Measurements from ENCODE around the gene ABCA3.
"Not testable (repeated sequence)": the region's sequence is repeated elsewhere in the genome, so short reads cannot be mapped to it uniquely, and the experiment has no call there.

The ABCA3 gene

DNA sequence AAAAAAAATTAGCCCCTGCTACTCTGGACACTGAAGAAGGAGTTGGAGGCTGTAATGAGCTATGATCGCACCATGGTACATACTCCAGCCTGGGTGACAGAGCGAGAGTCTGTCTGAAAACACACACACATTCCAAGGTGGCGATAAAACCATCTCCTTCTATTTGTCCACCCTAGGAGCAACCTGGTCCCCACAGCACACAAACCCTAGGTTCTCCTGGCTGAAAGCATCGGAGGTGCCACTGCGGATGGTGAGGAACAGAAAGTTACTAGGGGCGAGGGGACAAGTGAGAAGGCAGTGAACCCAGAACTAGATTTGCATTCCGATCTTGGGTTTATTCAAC lies 87.8 kb downstream of the ABCA3 start:
- no peak for DNase-seq

DNA sequence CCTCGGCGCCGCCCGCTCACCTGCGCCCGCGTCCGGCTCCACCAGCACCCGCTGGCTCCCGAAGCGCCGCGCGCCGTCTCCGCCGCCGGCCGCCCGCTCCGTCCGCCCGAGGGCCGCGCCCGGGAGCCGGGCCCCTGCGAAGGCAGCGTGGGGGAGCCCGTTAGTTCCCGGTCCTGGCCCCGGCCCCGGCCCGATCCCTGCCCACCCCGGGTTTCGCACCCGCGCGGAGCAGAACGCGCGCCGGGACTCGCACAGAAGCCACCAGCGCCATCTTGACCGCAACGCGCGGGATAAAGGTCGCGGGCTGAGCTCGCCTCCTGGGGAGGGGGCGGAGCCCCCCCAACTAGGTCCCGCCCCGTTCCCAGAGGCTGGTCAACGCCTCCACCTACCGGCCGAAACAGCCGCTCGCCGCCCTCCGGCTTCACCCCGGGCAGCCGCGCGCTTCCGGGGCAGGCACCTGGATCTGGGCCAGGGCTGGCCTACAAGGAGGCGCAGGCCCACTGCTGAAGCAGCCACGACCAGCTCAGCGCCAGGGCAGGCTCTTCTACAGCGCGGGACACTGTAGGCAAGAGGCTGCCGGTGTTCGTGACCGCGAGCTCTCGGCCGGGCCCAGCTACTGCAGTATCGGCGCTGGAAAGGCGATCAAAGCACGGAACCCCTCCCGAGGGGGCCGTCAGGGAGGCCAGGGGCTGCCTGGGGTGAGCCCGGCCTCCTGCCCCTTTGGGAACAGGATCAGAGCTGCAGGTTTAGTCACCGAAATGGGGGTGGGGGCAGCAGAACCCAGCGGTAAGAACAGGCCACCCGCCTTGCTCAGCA lies 89.0 kb downstream of the ABCA3 start, which contains the start of gene ECI1:
Gene ECI1 (minus strand): TSS at position 292 of the 816 bp plus-strand sequence. CDS start 21 bp downstream, at position 271.
- peak; percentile 46 for DNase-seq

DNA sequence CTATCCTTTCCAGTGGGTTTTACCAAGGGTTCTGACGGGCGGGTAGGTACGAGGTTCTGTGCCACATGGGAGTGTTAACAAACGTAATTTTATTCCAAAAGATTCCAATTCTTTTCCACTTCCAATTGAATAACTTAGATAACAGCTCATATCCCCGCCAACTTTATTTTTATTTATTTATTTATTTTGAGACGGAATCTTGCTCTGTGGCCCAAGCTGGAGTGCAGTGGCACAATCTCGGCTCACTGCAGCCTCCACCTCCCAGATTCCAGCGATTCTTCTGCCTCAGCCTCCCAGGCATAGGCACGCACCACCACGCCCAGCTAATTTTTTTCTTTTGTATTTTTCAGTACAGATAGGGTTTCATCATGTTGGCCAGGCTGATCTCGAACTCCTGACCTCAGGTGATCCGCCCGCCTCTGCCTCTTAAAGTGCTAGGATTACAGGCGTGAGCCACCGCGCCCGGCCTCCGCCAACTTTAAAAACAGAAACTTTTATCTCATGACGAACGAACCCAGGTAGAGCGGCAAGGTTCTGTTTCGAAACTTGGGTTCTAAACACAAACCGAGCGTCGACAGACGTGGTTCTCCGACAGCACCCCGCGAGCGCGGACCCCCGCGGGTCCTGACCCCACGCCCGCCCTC lies 89.8 kb downstream of the ABCA3 start:
- DNase-seq: no peak

DNA sequence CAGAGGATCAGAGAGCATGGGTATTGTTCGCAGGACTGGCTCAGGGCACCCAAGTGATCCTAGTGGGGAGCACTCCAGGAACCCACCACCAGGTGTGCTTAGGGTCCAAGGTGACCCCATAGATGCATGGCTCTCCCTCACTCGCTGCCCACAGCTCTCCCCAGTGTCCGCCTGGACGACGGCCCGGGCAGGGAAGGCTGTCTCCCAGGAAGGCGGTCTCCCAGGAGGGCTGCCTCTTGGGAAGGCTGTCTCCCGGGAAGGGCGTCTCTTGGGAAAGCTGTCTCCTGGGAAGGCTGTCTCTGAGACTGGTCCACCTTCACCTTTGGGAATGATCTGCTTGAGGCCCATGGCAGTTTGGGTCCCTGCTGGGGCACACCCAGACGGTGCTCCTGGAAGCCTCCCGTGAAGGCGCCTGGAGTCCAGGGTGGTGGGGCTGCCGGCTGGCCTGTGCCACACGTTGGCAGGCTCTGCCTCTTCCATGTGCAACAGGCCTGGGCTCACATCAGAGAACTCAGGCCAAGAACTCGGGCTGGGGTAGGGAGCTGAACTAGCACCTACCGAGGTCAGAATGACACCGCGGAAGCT lies 94.1 kb downstream of the ABCA3 start:
- no peak for DNase-seq

DNA sequence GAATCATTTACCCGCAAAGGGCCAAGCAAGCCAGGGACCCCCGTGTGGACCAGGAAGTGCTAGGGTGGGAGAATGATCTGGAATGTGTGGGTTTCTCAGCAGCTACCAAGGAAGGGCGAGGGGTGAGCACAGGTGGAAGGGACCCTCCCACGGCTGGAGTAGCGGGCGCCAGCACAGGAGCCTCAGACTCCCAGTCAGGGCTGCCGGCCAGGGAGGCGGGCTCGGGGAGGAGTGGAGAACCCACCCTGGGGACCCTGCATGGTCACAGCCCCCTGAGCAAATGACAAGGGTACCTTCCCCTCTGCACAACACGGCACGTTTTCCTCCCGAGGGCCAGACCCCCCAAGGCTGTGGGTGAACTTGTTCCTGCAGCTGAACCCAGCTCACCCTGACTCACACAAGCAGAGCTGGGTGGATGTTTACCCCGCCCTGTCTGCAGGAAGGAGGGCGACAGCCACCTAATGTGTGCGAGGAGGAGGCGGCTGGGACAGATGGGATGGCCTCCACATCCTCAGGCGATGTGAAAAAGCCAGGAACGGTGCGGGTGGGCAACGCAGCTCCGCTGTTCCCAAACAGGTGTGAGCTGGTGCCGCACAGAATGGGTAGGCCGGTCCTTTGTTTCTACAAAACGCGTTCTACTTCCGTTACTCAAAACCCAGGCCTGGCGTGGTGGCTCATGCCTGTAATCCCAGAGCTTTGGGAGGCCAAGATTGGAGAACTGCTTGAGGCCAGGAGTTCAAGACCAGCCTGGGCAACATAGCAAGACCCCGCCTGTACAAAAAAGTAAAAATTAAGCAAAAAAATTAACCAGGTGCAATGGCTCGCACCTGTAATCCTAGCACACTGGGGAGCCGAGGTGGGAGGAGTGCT lies 95.4 kb downstream of the ABCA3 start:
- no peak for DNase-seq

DNA sequence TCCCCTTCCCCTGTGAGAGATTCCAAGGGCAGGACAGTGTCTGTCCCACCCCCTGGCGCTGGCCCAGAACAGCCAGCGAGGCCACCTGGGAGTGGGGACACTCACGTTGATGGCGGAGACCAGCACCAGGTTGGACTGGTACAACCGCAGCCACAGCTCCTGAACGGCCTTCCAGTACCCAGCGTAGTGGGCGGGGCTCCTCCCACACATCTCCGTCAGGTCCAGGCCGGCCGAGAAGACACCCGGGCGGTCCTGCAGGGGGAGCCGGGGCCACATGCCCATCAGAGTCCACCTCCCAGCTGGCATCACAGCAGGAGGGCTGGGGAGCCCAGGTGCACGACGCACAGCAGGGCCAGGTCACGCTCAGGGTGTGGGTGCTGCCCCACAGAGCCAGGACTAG lies 96.2 kb downstream of the ABCA3 start:
- no peak for DNase-seq

DNA sequence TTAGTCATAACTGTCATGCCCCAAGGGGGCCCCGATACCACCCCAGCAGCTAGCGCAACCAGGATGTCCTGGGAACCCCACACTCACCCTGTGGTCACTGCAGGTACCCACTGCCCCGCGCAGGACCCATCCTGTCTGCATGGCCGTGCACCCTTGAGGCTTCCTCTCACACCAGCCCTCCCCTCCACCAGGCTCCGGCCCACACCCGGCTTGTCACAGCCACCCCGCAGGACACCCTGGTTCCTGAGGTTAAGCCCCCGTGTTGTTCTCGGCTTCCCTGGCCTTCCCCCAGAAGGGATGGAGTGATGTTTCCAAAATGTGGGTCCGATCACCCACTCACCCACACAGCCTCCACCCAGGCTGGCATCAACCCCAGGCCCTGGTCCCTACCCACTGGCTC lies 96.7 kb downstream of the ABCA3 start:
- no peak for DNase-seq

DNA sequence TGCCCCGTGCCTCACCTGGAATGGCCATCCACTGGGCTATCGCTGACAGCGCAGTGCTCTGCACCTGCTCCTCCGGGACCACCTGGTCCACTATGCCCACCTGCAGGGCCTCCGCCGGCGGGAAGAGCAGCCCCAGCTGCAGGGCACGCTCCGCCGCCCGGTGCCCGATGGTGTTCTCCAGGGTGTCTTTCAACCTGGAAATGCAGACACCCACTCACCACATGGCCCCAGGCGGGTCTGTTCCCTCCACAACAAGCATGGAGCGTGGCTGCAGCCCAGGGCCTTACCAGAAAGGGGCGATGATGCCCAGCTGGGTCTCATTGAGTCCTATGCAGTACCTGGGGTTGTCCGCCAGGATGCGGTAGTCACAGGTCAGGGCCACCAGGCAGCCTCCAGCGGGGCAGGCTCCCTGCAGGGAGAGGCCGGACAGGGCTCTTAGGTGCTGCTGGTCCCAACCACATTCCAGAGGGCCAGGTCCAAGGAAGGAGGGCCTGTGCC lies 97.4 kb downstream of the ABCA3 start:
- no peak for DNase-seq

DNA sequence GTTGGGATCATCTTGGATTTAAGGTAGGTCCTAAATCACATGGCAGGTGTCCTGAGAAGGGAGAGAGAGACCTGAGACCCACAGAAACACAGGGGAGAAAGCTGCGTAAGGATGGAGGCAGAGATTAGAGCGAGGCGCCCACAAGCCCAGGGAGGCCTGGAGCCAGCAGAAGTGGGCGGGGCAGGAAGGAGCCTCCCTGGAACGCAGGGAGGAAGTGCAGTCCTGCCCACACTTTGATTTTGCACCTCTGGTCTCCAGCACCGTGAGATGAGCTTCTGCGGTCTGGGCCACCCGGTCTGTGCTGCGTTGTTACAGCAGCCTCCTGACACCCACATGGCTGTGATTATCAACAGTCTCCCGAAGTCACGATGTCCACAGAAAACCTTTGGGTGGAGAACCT lies 97.9 kb downstream of the ABCA3 start:
- no peak for DNase-seq

DNA sequence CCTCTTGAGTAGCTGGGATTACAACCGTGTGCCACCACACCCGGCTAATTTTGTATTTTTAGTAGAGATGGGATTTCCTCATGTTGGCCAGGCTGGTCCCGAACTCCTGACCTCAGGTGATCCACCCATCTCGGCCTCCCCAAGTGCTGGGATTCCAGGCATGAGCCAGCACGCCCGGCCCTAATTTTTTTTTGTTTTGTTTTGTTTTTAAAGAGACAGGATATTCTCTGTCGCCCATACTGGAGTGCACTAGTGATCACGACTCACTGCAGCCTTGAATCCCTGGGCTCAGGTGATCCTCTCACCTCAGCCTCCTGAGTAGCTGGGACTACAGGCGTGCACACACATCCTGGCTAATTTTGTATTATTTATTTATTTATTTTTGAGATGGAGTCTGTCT lies 100.2 kb downstream of the ABCA3 start:
- not testable (repeated sequence) for DNase-seq

DNA sequence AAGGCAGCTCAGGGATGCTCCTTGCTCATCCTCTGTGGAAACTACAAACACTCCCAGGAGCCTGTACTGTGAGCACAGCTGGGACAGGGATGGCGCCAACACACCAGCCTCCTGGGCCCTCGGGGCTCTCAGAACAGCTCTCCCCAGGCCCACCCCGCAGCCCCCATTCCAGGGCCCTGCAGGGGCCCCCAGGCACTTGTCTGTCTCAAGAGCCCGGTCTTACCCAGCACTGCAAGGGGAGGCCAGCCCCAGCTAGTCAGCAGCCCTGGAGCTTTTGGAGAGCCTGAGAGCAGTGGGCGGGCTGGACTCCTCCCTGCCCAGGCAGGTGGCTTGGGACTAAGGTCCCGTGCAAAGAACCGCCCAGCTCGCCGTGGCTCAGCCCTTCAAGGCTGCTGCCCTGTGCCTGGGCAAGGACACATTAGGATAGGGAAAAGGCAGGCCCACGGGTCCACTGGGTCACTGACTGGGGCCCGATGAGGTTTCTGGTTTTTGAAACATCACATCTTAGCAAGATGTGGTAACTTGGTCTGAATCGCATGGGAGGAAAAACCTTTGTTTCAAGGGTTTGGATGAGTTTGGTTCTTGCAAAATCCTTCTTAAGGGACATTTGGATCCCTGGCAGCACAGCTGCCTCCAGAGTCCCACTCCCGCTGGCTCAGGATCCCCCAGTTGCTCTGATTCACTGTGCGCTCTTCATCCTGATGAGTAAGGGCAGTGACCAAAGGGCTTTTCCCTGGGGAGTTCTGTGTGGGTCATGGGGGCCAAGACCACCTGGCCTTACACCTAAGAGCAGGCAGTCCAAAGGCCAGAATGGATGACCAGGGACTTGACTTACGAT lies 101.5 kb downstream of the ABCA3 start:
- no peak for DNase-seq

DNA sequence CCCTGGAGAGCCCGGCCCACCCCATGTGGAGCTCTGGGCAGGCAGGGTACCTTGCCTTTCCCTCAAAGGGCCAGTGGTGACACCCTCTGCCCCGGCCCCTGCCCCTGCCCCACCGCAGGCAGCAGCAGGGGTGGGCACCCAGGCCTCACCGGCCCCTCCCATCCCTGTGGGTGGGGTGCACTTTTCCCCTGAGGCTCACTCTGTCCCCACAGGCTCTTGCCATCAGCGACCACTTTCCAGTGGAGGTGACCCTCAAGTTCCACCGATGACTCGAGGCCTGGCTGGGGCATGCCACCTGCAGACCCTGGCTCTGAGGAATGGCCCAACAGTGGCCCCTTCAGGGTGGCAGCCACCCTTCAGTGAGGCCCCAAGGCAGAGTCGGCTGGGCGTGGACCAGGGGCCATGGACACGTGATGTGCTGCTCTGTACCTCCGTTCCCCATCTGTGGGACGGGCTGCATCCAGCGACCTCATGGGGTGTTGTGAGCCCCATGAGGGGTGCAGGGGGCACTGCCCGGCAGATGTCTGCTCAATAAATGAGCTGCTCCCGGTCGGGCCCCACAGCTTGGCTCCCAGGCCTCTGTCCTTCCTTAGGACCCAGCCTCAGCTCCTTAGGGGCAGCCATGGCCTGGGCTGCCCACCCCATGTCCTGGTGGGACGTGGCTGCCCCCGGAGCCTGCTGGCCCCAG lies 102.2 kb downstream of the ABCA3 start:
- no peak for DNase-seq

DNA sequence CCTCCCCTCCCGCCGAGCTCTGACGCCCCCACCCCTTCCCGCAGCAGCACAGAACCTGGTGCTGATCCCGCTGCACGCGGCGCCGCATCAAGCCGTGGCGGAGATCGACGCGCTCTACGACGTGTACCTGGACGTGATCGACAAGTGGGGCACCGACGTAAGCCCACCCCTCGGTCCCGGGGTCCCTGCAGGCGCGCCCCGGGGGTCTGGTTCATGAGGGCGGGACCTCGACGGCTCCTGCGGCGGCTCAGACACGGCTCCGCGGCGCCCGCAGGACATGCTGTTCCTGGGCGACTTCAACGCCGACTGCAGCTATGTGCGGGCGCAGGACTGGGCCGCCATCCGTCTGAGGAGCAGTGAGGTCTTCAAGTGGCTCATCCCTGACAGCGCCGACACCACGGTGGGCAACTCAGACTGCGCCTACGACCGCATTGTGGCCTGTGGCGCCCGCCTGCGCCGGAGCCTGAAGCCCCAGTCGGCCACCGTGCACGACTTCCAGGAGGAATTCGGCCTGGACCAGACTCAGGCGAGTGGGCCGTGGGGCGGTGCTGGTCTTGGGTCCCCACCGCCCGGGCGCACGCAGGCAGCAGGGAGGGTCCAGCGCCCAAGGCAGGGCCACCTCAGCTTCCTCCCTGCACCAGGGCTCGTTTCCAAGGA lies 102.9 kb downstream of the ABCA3 start:
- no peak for DNase-seq

DNA sequence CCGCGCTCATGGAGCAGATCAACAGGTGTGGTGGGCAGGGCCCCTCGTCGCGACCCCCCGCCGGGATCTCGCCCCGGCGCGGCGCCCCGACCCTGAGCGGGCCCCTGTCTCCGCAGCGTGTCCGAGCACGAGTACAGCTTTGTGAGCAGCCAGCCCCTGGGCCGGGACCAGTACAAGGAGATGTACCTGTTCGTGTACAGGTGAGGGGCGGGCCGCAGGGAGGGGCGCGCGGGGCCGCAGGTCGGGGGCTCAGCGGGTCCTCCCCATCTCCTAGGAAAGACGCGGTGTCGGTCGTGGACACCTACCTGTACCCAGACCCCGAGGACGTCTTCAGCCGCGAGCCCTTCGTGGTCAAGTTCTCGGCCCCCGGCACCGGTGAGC lies 103.4 kb downstream of the ABCA3 start:
- DNase-seq: no peak

DNA sequence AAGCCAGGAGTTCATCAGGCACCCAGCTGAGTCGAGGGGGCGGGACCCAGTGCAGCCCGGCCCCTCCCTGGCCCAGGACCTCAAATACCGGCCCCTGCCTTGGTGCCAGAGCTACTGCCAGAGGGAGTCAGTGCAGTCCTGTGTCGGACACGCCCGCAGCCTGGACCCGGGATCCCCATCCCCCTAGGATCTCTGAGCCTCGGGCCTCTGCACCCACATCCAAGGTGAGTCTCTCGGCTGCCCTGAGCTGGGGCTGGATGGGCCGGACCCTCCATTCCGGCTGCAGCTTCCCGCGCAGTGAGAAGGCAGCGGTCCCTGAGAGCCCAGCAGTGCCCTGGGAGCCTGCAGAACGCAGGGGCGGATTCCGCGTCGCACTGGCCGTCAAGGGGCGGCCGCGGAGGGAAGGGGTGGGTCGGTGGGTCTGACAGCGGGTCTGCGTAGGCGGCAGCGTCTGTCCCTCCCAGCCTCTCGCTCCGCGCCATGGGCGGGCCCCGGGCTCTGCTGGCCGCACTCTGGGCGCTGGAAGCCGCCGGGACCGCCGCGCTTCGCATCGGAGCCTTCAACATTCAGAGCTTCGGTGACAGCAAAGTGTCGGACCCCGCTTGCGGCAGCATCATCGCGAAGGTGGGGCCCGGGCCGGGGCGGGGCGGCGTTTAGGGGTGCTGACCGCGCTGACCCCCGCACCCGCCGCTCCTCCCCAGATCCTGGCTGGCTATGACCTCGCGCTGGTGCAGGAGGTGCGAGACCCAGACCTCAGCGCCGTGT lies 104.0 kb downstream of the ABCA3 start, which contains the start of gene DNASE1L2:
Gene DNASE1L2 (plus strand): TSS at position 108 of the 765 bp plus-strand sequence. CDS start 373 bp downstream, at position 481.
- no peak for DNase-seq

DNA sequence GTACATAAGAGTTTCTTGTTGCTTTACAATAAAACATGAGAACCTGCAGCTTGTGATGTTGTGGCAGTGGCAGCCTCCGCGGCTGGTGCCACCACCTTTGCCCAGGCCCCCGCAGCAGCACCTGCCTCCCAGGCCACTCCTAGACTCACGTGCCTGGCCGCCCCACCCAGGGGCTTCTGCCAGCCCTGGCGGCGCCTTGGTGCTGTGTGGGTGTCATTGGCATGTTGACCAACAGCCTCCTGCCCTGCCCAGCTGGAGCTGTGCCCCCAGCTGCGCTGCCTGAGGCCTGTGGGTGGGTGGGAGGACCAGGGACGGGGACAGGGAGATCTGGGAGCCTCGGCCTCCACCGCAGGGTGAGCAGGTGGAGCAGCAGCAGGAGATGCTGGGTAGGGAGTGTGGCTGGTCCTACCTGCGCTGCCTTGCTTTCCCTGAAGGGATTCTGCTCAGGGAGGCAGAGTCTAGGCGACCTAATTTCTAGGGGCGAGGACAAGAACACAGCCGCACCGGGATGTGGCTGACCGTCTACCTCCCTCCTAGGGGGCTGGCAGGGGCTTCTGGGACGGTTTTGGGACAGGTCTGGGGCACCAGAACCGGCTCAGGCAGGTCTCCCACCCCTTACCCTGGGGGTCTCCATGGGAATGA lies 104.7 kb downstream of the ABCA3 start:
- DNase-seq: no peak

DNA sequence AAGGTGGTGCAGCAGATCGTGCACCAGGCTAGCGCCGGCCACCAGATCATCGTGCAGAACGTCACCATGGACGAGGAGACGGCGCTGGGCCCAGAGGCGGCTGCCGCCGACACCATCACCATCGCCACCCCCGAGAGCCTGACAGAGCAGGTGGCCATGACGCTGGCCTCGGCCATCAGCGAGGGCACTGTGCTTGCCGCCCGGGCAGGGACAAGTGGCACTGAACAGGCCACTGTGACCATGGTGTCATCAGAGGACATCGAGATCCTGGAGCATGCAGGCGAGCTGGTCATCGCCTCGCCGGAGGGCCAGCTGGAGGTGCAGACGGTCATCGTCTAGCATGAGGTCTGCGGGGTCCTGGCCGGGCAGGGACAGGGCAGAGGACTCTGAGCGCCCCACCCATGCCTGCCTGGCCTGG lies 105.3 kb downstream of the ABCA3 start:
- no peak for DNase-seq

DNA sequence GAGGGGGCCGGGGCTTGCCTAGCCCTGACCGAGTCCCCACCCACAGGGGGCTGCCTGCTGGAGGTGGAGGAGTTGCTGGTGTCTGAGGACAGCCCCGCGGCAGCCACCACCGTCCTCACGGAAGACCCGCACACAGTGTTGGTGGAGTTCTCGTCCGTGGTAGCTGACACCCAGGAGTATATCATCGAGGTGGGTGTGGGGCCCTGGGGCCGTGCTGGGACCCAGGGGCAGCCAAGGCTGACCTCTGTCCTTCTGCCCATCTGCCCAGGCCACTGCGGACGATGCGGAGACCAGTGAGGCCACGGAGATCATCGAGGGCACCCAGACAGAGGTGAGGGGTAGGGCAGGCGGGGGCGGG lies 105.7 kb downstream of the ABCA3 start:
- DNase-seq: no peak

Data from NCI-H2081 treated with DMSO at 0.1 percent for 48 hours (cell line).